H1 (cell line): ENCODE data around the gene PEX26. TPM values are rescaled to one million over a fixed set of nuclear protein-coding genes. Genes with fewer than 3 reads are reported as not detected.

Experiments used
- CHD7 ChIP-seq: fragments of 300-600 bp; sonication (generic); IDR thresholded peaks from 2 replicates; pipeline ENCODE4 v1.7.1; 2012; ENCODE audit warnings: low read length, moderate library complexity, mild to moderate bottlenecking, inconsistent platforms; ENCODE audit not compliant: insufficient replicate concordance
- POLR2AphosphoS5 ChIP-seq: IDR thresholded peaks from 2 replicates; pipeline ENCODE4 v1.6.1; 2011; ENCODE audit warnings: low read depth, low read length
- polyA plus RNA-seq, 7 experiments: library from polyadenylated mRNA; depleted of rRNA in 3 of 7; stranded (reverse) in 5 of 7; unstranded in 2 of 7; fragments of >200 nt in 5 of 7; fragments of 200-250 nt in 2 of 7; gene quantifications; 1 replicate in 5 of 7; 2 replicates in 1 of 7; 4 replicates in 1 of 7; pipeline versions ENCODE4 v1.2.1 to v1.2.3, GENCODE V29; 2011 to 2013; ENCODE audit warnings: missing spikeins in 2 of 7, mixed read lengths in 2 of 7
- total RNA-seq: library from RNA; stranded (reverse); fragmentation: NEBNext Ultra II Directional; extraction: Animal tissue kit (Norgen Biotek cat#: 25700); gene quantifications from 2 replicates; pipeline ENCODE4 v1.2.1, GENCODE V29; 2021

PEX26 gene
- total and polyA plus RNA-seq, 2 of the 8 experiments (the other 6 are each of a cell fraction or from before 2014, with no cell fraction given), result 33.1 to 49.0 TPM

GRCh38 chr22:18045794-18046193 lies 32.0 kb upstream of the PEX26 start (continued):
- no peak for TF ChIP-seq CHD7
- no peak for TF ChIP-seq POLR2AphosphoS5
- TF ChIP-seq, all 59 proteins: peak for 0
